GM19238 (cell line): ENCODE measurements around the gene E2F1.

Experiments used
- DNase-seq: peaks from one replicate; pipeline ENCODE4 v3.0.0; 2011; ENCODE audit warnings: low spot score; ENCODE audit not compliant: insufficient read length

E2F1 gene

GRCh38 chr20:33672426-33673113 is 13.6 kb downstream of the E2F1 start:
- no peak for DNase-seq

GRCh38 chr20:33671573-33672288 is 14.5 kb downstream of the E2F1 start:
- no peak for DNase-seq

- no peak for DNase-seq
Observed at GRCh38 chr20:33670715-33671499, 15.3 kb downstream of the E2F1 start.

GRCh38 chr20:33669873-33670640 is 16.1 kb downstream of the E2F1 start:
- DNase-seq: no peak

GRCh38 chr20:33669224-33669623 is 17.0 kb downstream of the E2F1 start:
- no peak for DNase-seq

GRCh38 chr20:33668466-33669155 is 17.6 kb downstream of the E2F1 start:
- DNase-seq: no peak

DNA sequence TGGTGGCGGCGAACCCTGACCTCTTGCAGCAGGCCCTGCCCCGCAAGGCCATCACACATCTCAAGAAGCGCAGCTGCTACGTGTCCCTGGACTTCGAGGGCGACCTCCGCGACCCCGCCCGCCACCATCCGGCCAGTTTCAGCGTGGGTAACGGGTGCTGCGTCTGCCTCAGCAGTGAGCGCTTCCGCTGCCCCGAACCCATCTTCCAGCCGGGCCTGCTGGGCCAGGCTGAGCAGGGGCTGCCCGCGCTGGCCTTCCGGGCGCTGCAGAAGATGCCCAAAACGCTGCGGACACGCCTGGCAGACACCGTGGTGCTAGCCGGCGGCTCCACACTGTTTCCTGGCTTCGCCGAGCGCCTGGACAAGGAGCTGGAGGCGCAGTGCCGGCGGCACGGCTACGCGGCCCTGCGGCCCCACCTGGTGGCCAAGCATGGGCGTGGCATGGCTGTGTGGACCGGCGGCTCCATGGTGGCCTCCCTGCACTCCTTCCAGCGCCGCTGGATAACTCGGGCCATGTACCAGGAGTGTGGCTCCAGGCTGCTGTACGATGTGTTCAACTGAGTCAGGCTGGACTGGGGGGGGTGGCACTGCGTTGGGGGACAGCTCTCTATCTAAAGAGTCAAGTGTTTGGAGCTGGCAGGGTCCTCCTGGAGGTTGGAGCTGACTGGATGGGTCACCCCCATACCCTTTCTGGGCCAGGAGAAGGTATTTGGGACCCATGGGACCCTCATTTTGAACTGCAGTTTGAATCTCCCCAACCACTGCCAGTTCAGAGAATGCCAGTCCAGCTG is 18.3 kb downstream of the E2F1 start:
- peak; percentile 87 for DNase-seq

DNA sequence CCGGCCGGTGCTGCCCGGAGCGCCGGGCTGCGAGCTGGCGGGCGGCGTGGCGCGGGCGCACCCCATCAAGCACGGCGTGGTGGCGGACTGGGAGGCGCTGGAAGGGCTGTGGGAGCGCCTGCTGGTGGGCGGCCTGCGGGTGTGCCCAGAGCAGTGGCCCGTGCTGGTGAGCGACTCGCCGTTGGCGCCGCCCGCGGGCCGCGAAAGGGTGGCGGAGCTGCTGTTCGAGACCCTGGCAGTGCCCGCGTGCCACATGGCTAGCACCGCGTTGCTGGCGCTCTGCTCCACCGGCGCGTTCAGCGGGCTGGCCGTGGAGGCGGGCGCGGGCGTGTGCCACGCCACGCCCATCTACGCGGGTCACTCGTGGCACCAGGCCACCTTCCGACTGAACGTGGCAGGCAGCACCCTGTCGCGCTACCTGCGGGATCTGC is 18.9 kb downstream of the E2F1 start:
- DNase-seq: no peak

DNA sequence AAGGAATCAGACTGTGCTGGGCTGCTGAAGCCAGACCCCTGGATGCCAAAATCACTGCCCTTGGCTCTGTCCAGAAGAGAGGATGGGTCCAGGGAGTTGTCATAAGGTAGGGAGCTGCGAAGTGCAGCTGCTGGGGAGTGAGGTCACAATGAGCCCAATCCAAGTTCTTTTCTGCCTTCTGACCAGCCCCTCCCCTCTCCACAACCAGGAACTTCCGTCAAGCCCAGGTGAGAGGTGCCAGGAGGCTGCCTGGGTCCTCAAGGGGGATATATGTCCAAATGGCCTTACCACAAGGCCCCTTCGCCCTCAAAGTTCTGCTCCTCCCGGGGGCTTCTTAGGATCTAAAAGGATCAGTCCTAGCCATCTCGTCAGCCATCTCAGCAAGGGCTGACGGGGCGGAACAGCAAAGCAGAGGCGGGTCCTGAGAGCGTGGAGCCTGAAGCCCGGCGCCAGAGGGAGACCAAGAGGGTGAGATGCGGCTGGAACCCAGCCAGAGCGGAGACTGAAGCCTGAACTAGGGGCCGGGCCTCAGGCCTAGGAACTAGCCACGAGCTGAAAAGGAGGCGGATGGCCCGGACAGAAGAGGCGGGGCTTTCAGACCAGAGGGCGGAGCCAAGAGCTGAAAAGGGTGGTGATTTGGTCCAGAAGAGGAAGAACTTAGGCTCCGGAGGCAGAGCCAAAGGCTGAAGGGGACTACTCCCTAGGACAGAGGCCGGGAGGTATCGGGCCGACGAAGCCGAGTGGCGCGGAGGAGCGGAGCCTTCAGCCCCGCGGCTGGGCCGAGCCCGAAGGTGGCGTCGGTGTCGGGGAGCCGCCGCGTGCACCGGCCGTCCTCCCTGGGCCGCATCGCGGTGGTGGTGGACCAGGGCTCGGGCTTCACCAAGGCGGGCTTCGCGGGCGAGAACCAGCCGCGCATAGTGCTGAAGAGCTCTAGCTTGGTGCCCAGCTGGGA is 19.6 kb downstream of the E2F1 start, which contains the start of gene ACTL10:
Gene ACTL10 (plus strand): TSS at position 651 of the 952 bp plus-strand sequence. CDS start 555 bp downstream, outside the sequence.
- DNase-seq: peak; percentile 97

GRCh38 chr20:33664762-33665144 is 21.4 kb downstream of the E2F1 start:
- no peak for DNase-seq

DNA sequence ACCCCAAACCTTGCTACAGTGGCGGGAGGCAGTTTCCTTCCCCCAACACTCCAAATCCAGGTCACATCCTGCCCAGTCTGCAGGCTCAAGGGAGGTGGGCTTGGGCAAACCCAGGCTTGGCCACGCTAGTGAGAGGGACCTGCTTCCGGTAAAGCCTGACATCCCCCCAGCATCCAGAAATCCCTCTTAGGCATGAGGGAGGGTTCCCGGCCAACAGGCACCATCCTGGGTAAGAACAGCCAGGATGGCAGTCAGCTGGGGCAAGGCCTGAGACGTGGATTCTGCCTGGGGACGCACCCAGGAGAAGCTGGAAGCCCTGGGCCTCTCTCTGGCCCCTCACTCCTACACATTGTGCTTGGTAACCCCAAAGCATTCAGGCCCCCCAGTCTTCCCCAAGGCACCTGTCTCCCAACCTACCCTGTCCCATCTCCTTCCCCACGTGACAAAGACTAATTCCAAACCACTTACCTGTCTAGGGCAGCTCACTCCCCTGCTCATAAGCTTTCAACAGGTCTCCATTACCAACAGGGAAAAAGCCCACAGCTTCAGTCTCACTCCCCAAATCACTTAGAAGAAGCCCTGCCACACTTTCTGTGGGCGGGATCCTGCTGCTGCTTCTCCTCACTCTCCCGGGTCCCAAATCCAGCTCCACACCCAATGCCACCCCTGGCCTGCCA is 22.0 kb downstream of the E2F1 start:
- no peak for DNase-seq

GRCh38 chr20:33663161-33664084 is 22.8 kb downstream of the E2F1 start:
- peak; percentile 88 for DNase-seq

- DNase-seq: no peak
Observed at GRCh38 chr20:33662172-33662571, 24.0 kb downstream of the E2F1 start, which contains the start of gene C20orf144. TSS of gene C20orf144 (plus strand) at chr20:33662327. CDS start at chr20:33662346, 19 bp downstream.

DNA sequence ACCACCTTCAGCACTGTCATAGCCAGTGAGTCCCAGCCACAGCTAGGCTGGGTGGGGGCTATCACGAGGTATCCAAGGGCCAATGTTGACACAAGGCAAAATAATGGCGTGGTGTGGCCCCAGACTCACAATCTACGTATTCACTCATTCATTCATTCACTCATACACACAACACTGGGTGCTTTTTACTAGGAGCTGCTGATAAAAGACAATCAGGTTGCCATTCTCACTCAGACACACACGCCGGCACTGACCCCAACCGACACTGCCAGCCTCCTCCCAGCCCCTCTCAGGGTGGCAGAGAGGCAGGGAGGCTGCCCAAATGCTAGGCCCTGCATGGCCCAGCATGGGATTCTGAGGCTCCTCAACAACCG is 25.5 kb downstream of the E2F1 start:
- DNase-seq: no peak

GRCh38 chr20:33660035-33660684 is 26.0 kb downstream of the E2F1 start:
- no peak for DNase-seq

DNA sequence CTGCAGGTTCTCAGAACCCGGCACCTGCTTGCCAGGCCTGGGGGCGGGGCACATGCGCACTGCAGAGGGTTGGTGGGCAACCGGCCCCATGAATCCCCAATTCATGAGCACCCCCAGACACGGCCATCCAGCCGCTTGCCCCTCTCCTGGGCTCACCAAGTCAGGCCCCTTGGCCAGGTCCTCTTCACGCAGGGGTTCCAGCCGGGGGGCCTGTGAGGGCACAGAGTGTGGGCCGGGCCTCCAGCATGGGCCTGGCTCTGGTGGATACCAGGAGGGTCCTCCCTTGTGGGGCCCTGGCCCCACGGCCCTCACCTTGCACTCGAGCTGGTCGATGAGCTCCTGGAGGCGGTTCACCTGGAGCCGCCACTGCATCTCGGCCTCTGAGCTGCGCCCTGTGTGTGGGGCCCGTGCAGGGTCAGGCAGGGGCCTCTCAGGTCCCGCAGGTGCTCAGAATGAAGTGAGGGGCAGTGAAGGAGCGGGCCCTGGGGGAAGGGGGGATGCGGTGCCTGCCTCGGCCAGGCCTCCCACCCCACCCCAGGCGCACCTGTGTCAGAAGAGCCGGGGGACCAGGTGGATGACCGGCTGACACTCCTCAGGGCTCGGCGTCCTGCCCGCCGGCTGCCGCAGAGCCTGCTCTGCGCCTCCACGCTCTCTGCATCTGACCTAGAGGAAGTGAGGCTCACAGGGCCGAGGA is 26.7 kb downstream of the E2F1 start:
- DNase-seq: no peak
